Ovary (tissue), 9 donors: Measurements from ENCODE around the gene TTC28. TPM values are rescaled to one million over a fixed set of nuclear protein-coding genes. Genes with fewer than 3 reads are reported as not detected.
A peak's percentile ranks its signal among the peaks of the same experiment; 100 is the strongest.
"Not testable (repeated sequence)": the region's sequence is repeated elsewhere in the genome, so short reads cannot be mapped to it uniquely, and the experiment has no call there.

Experiments
- DNase-seq, 5 donors: peaks; one replicate each; pipeline ENCODE4 v3.0.0-alpha.2; 2019 to 2020
- H3K27ac ChIP-seq, 2 donors: fragments of 200-600 bp; one replicate each; pipeline versions ENCODE4 v1.5.1 to v1.8.0; 2019 to 2022
- H3K27me3 ChIP-seq: fragments of 200-600 bp; one replicate; pipeline ENCODE4 v1.8.0; 2022
- H3K36me3 ChIP-seq: fragments of 200-600 bp; sonication (generic); one replicate; pipeline ENCODE4 v1.5.1; 2019
- H3K4me1 ChIP-seq: one replicate; pipeline ENCODE4 v1.8.1; 2013; ENCODE audit warnings: mild to moderate bottlenecking, moderate library complexity; ENCODE audit not compliant: insufficient read depth
- H3K4me3 ChIP-seq: fragments of 200-600 bp; sonication (generic); one replicate; pipeline ENCODE4 v1.5.1; 2017
- H3K9me3 ChIP-seq, 2 donors: fragments of 200-600 bp in 1 of 2; sonication (generic) in 1 of 2; one replicate each; pipeline versions ENCODE4 v1.5.1 to v1.8.1; 2013 to 2019; ENCODE audit warnings: mild to moderate bottlenecking in 1 of 2, moderate library complexity in 1 of 2
- CTCF ChIP-seq, 3 donors: fragments of 450-650 bp in 2 of 3; fragments of 200-600 bp in 1 of 3; IDR thresholded peaks; one replicate each; pipeline versions ENCODE4 v1.5.1 to v1.8.0; 2016 to 2022; ENCODE audit warnings: antibody characterized with exemption in 3 of 3, mild to moderate bottlenecking in 1 of 3
- EP300 ChIP-seq: sonication (generic); formaldehyde crosslinking; IDR thresholded peaks from one replicate; pipeline ENCODE4 v1.6.1; 2017; ENCODE audit warnings: antibody characterized with exemption
- POLR2A ChIP-seq: fragments of 450-650 bp; IDR thresholded peaks from one replicate; pipeline ENCODE4 v1.6.1; 2017; ENCODE audit warnings: antibody characterized with exemption, mild to moderate bottlenecking, moderate library complexity
- WGBS, 3 donors: extraction: QIAGEN DNeasy Blood & Tissue Kit in 1 of 3; methylation state at CpG; one replicate each; pipeline versions ENCODE4 v1.1.5 to v1.1.7; 2013 to 2017; 5-methylcytosine and 5-hydroxymethylcytosine counted together
- intact Hi-C, 4 donors: fragments of 100-400 bp; cut with DNase I; formaldehyde crosslinking; loops; one replicate each; pipeline versions ENCODE4 v1.11.0 to v1.15.1; 2022 to 2023
- polyA plus RNA-seq, 2 donors: library from polyadenylated mRNA; stranded (reverse); fragments of 200-250 nt in 1 of 2; fragments of 350-450 nt in 1 of 2; fragmentation: Illumina TruSeq in 1 of 2; extraction: RNeasy Lipid Tissue Mini Kit (QIAGEN cat#74804) in 1 of 2; gene quantifications; one replicate each; pipeline ENCODE4 v1.2.3, GENCODE V29; 2013 to 2014
- total RNA-seq, 7 donors: library from RNA; depleted of rRNA in 2 of 7; stranded (reverse); fragments of >200 nt in 2 of 7; fragmentation: NEBNext Ultra II Directional in 3 of 7; extraction: Animal tissue kit (Norgen Biotek cat#: 25700) in 3 of 7; gene quantifications; one replicate each; pipeline versions ENCODE4 v1.1.0 to v1.2.4, GENCODE V29; 2016 to 2023
- donor health status: DM: no; HTN: no; CAD: no; lungs with moderate emphysema.
- donor health status: DM: no; HTN: no; CAD: no.
- donor health status: Bipolar disorder and iron deficiency.
- donor health status: DM: yes; HTN: yes; CAD: no.
- donor health status: DM: no; HTN: no; CAD: no.
- donor health status: DM: yes; HTN: yes; CAD: no.

Gene TTC28
- total and polyA plus RNA-seq, 9 donors = 16.7 to 127 (median 72.9) TPM

GRCh38 chr22:28702891-28703290 is 23.3 kb upstream of the TTC28 start:
- intact Hi-C loops = no loop called here
- Histone ChIP-seq H3K9me3 (no peaks in the 10 kb centered on the region), H3K4me1 (no peaks in the 10 kb centered on the region), H3K4me3 (no peak overlapping the region), H3K36me3 (no peaks in the 10 kb centered on the region), H3K27ac (no peak overlapping the region), H3K27me3 (no peaks in the 10 kb centered on the region)
- no peak for DNase-seq
- TF ChIP-seq EP300 = no peak
- TF ChIP-seq POLR2A = no peak
- TF ChIP-seq CTCF (IDR thresholded peaks at IDR 0.05) = no peak
- 89 to 94% (median 92%) methylated on average over 2 of the region's 2 CpGs for WGBS, 3 donors

- H3K27me3 ChIP-seq, H3K9me3 ChIP-seq, H3K4me1 ChIP-seq, H3K27ac ChIP-seq, intact Hi-C loops, H3K4me3 ChIP-seq, DNase-seq, H3K36me3 ChIP-seq: not testable (repeated sequence)
- 93 to 96% (median 95%) methylated on average over 6 of the region's 6 CpGs for WGBS, 3 donors
Measured at GRCh38 chr22:28693041-28693760, 13.6 kb upstream of the TTC28 start.

GRCh38 chr22:28689796-28690195 is 10.2 kb upstream of the TTC28 start:
- intact Hi-C loops, H3K36me3 ChIP-seq, H3K27ac ChIP-seq, H3K4me3 ChIP-seq, H3K9me3 ChIP-seq, H3K27me3 ChIP-seq, H3K4me1 ChIP-seq, DNase-seq: not testable (repeated sequence)
- WGBS, 3 donors = 92 to 97% (median 93%) methylated on average over 2 of the region's 2 CpGs

DNA sequence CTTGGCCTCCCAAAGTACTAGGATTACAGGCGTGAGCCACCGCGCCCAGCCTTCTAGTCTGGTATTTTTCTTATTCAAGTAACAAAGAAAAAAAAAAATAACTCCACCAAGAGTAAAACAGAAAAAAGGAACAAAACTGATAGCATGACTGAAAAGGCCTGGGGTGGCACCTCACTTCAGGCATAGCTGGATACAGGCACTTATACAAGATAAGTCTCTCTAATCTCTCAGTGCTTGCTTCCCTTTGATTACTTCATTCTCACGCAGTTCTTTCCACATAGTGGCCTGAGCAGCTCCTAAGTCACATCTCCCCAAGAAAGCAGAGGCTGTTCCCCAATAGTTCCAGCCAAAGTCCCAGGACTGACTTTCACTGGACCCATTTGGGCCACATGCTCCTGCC is 3.3 kb upstream of the TTC28 start:
- H3K27me3 ChIP-seq, intact Hi-C loops, H3K36me3 ChIP-seq, H3K9me3 ChIP-seq, H3K4me1 ChIP-seq, DNase-seq, H3K27ac ChIP-seq, H3K4me3 ChIP-seq: not testable (repeated sequence)
- WGBS, 3 donors = 90 to 95% (median 91%) methylated on average over 4 of the region's 4 CpGs

DNA sequence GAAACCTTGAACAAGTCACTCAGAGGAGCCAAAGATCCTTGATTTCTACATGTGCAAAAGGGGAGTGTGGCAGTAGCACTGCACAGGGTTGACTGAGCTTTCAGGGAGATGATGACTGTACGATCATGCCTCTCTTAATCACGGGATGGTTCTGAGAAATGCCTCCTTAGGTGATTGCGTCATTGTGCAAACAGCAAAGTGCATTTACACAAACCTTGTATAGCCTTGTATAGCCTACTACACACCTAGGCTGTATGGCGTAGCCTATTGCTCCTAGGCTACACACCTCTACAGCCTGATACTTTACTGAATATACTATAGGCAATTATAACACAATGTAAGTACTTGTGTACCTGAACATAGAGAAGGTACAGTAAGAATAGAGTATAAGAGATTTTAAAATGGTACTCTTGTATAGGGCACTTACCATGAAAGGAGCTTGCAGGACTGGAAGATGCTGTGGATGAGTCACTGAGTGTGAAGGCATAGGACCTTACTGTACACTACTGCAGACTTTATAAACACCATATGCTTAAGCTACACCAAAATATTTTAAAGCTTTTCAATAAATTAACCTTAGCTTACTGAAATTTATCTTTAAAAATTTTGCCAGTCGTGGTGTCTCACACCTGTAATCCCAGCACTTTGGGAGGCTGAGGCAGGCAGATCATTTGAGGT is 1.3 kb upstream of the TTC28 start:
- intact Hi-C loops = not testable (repeated sequence)
- WGBS, 3 donors = 81 to 88% (median 86%) methylated on average over 5 of the region's 5 CpGs

DNA sequence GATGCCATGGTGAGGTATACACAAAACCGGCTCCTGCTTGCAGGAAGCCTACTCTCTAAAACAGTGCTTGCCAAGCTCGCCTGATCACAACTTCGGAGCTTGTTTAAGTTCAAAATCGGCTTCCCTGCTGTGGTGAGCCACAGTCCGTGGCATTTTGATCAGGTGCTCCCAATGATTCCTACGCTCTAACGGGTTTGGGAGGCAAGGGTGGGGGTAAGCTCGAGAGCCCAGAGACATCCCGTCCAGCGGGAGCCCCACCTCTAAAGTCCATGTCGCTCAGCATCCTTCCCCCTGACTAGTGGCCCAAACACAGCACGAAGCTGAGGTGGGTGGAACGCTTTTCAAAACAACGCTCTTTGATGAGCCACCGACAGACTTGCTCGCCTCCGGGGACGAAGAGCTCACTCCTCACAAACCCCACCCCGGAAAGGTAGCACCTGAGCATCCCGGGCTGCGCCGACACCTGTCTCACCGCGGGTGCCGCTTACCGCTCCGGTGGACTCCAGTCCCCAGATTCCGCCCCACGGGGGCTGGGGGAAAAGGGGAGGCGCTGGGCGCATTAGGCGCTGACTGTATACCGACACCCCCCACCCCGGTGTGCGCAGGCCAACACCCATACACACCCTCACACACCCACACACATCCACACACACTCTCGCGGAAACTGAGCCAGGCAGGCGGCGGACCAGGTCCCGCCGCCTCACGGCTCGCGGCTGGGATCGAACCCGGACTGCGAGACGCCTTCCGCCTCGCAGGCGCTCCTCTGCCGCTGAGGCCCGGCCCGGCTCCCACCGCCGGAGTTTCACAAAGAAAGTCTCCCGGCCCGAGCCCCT is 646 bp downstream of the TTC28 start:
- H3K36me3 ChIP-seq, H3K4me1 ChIP-seq, intact Hi-C loops, H3K9me3 ChIP-seq, H3K27me3 ChIP-seq: not testable (repeated sequence)
- Histone ChIP-seq H3K27ac (peak overlapping the region; percentile 68 to 72), H3K4me3 (peak overlapping the region; percentile 95)
- DNase-seq = peak in 4 of 5 donors; percentile 37 to 56 (median 40)
- WGBS, 3 donors = 3 to 10% (median 8%) methylated on average over 43 to 58 of the region's 58 CpGs

More for the DNA sequence above, 1.3 kb upstream of the TTC28 start:
- not testable (repeated sequence) for H3K4me3 ChIP-seq, H3K4me1 ChIP-seq, H3K36me3 ChIP-seq, DNase-seq, H3K27me3 ChIP-seq, H3K27ac ChIP-seq, H3K9me3 ChIP-seq

DNA sequence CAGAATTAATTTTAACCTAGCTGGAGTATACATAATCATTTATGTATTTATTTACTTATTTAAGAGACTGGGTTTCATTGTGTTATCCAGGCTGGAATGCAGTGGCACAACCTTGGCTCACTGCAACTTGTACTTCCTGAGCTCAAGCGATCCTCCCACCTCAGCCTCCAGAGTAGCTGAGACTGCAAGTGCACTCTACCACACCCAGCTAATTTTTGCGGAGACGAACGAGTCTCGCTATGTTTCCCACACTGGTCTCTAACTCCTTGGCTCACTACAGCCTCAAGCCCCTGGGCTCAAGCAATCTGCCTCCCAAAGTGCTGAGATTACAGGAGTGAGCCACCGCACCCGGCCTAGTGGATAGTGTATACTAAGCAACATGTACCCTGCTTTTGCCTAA is 1.5 kb downstream of the TTC28 start:
- H3K9me3 ChIP-seq, DNase-seq, intact Hi-C loops, H3K36me3 ChIP-seq, H3K27me3 ChIP-seq, H3K27ac ChIP-seq, H3K4me3 ChIP-seq, H3K4me1 ChIP-seq: not testable (repeated sequence)
- 40 to 52% (median 46%) methylated on average over 7 of the region's 7 CpGs for WGBS, 3 donors
